ENCODE results near the gene HOXB1. TPM values are rescaled to one million over a fixed set of nuclear protein-coding genes. Genes with fewer than 3 reads are reported as not detected.

HOXB1 gene
- total RNA-seq, 4 donors from 2014 or later: not detected

- Histone ChIP-seq H3K4me1 (peaks cover 0 to 67% (median 16%) of the 10 kb centered on the region in 4 donors), H3K27me3 (peaks cover 0 to 89% of the 10 kb centered on the region in 2 donors), H3K9me3 (no peaks in the 10 kb centered on the region), H3K4me3 (peak within 1 kb of the TSS; percentile 30 to 58 (median 44)), H3K27ac (peak within 1 kb of the TSS; percentile 43 to 85 (median 81)), H3K36me3 (no peaks in the 10 kb centered on the region)
- WGBS, 2 donors: 0 to 1% methylated on average over 30 to 48 of the region's 58 CpGs
- peak; percentile 37 to 67 for DNase-seq (ENCODE audit: low spot score in 2 of 2)
- TF ChIP-seq, protein P1, sequence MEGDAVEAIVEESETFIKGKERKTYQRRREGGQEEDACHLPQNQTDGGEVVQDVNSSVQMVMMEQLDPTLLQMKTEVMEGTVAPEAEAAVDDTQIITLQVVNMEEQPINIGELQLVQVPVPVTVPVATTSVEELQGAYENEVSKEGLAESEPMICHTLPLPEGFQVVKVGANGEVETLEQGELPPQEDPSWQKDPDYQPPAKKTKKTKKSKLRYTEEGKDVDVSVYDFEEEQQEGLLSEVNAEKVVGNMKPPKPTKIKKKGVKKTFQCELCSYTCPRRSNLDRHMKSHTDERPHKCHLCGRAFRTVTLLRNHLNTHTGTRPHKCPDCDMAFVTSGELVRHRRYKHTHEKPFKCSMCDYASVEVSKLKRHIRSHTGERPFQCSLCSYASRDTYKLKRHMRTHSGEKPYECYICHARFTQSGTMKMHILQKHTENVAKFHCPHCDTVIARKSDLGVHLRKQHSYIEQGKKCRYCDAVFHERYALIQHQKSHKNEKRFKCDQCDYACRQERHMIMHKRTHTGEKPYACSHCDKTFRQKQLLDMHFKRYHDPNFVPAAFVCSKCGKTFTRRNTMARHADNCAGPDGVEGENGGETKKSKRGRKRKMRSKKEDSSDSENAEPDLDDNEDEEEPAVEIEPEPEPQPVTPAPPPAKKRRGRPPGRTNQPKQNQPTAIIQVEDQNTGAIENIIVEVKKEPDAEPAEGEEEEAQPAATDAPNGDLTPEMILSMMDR (IDR thresholded peaks at IDR 0.05): no peak
- TF ChIP-seq POLR2A (IDR thresholded peaks at IDR 0.05) (peak in 1 of 2 donors; percentile 32), EP300 (IDR thresholded peaks at IDR 0.05) (peak in 1 of 2 donors; percentile 56)
Observed at GRCh38 chr17:48577946-48578615, 47.3 kb upstream of the HOXB1 start, which contains the start of gene HOXB4. TSS of gene HOXB4 (minus strand) at chr17:48578350. CDS start at chr17:48578319, 31 bp downstream.

DNA sequence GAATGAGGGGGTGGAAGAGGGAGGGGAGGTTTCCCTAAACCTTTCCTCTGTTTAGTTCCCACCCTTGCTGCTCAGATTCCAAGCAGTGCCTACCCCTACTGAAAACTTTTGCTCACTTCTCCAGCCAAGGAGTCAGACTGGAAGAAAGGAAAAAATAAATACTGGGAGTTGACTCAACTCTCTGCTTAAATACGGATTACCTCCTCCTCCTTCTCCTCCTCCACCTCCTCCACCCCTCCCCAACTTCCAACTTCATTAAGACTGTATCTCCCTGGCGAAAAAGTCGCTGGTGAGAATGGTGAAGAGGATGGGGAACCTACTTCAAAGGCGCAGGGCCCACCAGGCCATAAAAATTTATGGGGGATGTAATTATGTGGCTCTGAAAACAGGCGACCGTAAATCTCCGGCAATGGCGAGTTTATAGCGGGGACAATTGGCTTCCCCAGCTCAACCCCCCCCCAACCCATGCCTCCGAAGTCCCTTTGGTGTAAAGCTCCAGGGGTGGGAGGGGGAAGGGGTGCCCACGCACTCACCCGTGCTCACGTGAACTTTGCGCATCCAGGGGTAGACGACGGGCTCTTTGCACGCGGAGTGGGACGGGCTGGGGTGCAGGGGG is 46.6 kb upstream of the HOXB1 start:
- TF ChIP-seq EP300 (IDR thresholded peaks at IDR 0.05) (no peak), POLR2A (IDR thresholded peaks at IDR 0.05) (no peak)
- TF ChIP-seq, protein P1 (IDR thresholded peaks at IDR 0.05): no peak
- peak overlapping the region; percentile 43 to 85 (median 81) for H3K27ac ChIP-seq
- 2 to 3% methylated on average over 15 to 19 of the region's 19 CpGs for WGBS, 2 donors
- H3K36me3 ChIP-seq: no peaks in the 10 kb centered on the region
- H3K4me3 ChIP-seq: peak overlapping the region; percentile 30 to 58 (median 44)
- H3K9me3 ChIP-seq: no peaks in the 10 kb centered on the region
- peaks cover 0 to 88% of the 10 kb centered on the region in 2 donors for H3K27me3 ChIP-seq
- no peak for DNase-seq (ENCODE audit: low spot score in 2 of 2)
- H3K4me1 ChIP-seq: peaks cover 0 to 67% (median 16%) of the 10 kb centered on the region in 4 donors

DNA sequence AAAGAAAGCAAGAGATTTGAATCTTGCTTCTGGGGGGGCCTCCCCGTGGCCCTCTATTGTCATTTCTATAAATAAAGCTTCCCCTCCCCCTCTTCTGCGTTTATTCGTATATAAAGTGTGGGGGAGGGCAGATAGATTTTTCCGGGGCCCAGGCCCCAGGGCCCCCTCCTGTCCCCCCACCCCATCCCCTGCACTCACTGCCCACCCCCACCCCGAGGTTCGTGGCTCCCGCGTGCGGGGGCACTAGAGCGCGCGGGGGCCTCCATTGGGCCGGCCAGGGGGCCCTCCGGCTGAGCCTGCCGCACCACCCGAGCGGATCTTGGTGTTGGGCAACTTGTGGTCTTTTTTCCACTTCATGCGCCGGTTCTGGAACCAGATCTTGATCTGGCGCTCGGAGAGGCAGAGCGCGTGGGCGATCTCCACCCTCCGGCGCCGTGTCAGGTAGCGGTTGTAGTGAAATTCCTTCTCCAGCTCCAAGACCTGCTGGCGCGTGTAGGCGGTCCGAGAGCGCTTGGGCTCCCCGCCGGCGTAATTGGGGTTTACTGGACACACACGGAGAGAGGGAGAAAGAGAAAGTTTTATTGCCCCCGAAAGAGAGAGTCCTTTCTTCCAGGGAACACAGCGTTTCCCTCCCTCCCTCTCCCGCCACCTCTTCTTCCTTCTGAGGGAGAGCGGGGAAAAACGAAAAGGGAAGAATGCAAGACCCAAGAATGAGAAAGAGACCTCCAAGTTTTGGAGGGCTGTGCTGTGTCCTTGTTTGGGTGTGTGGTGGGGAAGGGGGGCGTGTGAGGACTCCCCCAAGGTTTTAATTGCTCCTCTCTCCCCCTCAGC is 45.9 kb upstream of the HOXB1 start:
- Histone ChIP-seq H3K36me3 (no peaks in the 10 kb centered on the region), H3K27me3 (peaks cover 0 to 87% of the 10 kb centered on the region in 2 donors), H3K27ac (peak overlapping the region; percentile 43 to 85 (median 81)), H3K4me3 (peak overlapping the region; percentile 30 to 58 (median 44)), H3K9me3 (no peaks in the 10 kb centered on the region), H3K4me1 (peaks cover 0 to 65% (median 16%) of the 10 kb centered on the region in 4 donors)
- DNase-seq (ENCODE audit: low spot score in 2 of 2): no peak
- TF ChIP-seq, protein P1 (IDR thresholded peaks at IDR 0.05): no peak
- TF ChIP-seq EP300 (IDR thresholded peaks at IDR 0.05): peak in 1 of 2 donors; percentile 22
- 3 to 5% methylated on average over 30 to 39 of the region's 43 CpGs for WGBS, 2 donors

DNA sequence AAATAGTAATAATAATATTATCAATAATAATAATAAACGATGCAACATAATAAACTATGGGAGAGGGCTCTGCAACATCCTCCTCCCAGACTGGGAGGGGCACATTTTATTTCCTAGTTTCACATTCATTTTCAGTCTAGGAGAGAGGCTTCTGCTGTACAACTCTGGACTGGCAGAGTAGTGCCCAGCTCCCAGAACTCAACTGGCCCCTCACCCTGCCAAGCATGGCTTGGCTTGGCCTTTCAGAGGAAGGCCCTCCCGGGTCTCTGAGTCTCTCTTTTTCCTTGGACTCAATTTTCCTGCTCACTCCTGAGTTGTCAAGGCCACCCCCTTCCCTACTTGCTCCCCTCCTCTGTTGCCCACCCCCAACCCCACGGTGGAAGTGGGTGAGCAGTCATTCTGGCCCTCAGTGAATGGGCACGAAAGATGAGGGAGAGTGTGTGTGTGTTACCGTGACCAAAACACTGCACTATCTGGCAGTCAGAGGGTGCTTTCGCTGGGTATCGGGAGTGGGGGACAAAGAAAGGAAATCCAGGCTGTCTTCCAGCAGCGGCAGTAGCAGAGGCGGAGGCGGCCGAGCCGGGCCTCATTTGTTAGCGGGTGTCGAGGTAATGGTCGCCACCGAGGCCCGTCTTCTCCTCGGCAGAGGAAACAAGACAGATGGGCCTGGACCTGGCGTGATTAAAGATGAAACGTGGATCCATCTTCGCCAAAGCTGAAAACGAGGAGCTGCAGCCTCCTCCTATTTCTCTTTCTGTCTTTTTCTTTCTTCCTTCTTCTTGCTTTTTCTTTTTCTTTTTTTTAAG is 45.1 kb upstream of the HOXB1 start:
- no peaks in the 10 kb centered on the region for H3K9me3 ChIP-seq
- 9 to 19% methylated on average over 22 of the region's 22 CpGs for WGBS, 2 donors
- peak overlapping the region; percentile 43 to 85 (median 81) for H3K27ac ChIP-seq
- peaks cover 0 to 87% of the 10 kb centered on the region in 2 donors for H3K27me3 ChIP-seq
- H3K4me1 ChIP-seq: peaks cover 0 to 67% (median 13%) of the 10 kb centered on the region in 4 donors
- H3K36me3 ChIP-seq: no peaks in the 10 kb centered on the region
- no peak for DNase-seq (ENCODE audit: low spot score in 2 of 2)
- TF ChIP-seq POLR2A (IDR thresholded peaks at IDR 0.05): no peak
- TF ChIP-seq EP300 (IDR thresholded peaks at IDR 0.05): peak in 1 of 2 donors; percentile 30
- TF ChIP-seq, protein P1 (IDR thresholded peaks at IDR 0.05): no peak
- peak overlapping the region in 3 of 4 donors; percentile 34 to 58 (median 53) for H3K4me3 ChIP-seq
